Thoracic aorta (tissue), 2 donors: ENCODE measurements around the gene PDE4B. TPM values are rescaled to one million over a fixed set of nuclear protein-coding genes. Genes with fewer than 3 reads are reported as not detected.

Source experiments
- ATAC-seq: fragments of 150-250 bp; one replicate; pipeline ENCODE4 v1.8.0; 2017; ENCODE audit warnings: low read depth; ENCODE audit not compliant: insufficient number of reproducible peaks, low FRiP score
- DNase-seq: peaks from one replicate; pipeline ENCODE4 v3.0.0-alpha.2; 2020; ENCODE audit warnings: low spot score
- H3K27ac ChIP-seq, 2 donors: fragments of 200-600 bp; sonication (generic); 1 replicate in 1 of 2; 2 replicates in 1 of 2; pipeline ENCODE4 v1.5.1; 2016; ENCODE audit warnings: mild to moderate bottlenecking in 2 of 2, moderate library complexity in 2 of 2
- H3K27me3 ChIP-seq: fragments of 200-600 bp; sonication (generic); replicated peaks from 2 replicates; pipeline ENCODE4 v1.6.0; 2016; ENCODE audit warnings: mild to moderate bottlenecking; ENCODE audit not compliant: insufficient read depth
- H3K36me3 ChIP-seq: fragments of 200-600 bp; sonication (generic); one replicate; pipeline ENCODE4 v1.5.1; 2016
- H3K4me1 ChIP-seq, 2 donors: fragments of 200-600 bp; sonication (generic); 1 replicate in 1 of 2; 2 replicates in 1 of 2; pipeline versions ENCODE4 v1.5.1 to v1.6.0; 2016; ENCODE audit warnings: low read depth in 2 of 2, mild to moderate bottlenecking in 1 of 2; ENCODE audit not compliant: control insufficient read depth in 1 of 2
- H3K4me3 ChIP-seq: fragments of 200-600 bp; sonication (generic); 2 replicates; pipeline ENCODE4 v1.5.1; 2016; ENCODE audit warnings: mild to moderate bottlenecking
- H3K9me3 ChIP-seq: fragments of 200-600 bp; sonication (generic); 2 replicates; pipeline ENCODE4 v1.5.1; 2016
- CTCF ChIP-seq: fragments of 200-600 bp; sonication (generic); IDR thresholded peaks from one replicate; pipeline ENCODE4 v1.5.1; 2019; ENCODE audit warnings: antibody characterized with exemption
- total RNA-seq, 2 donors: library from RNA; depleted of rRNA; stranded (reverse); fragments of >200 nt; gene quantifications; one replicate each; pipeline versions ENCODE4 v1.1.0 to v1.2.3, GENCODE V29; 2016

Gene PDE4B
- total RNA-seq, 2 donors from 2014 or later: 29.0 to 42.4 TPM

DNA sequence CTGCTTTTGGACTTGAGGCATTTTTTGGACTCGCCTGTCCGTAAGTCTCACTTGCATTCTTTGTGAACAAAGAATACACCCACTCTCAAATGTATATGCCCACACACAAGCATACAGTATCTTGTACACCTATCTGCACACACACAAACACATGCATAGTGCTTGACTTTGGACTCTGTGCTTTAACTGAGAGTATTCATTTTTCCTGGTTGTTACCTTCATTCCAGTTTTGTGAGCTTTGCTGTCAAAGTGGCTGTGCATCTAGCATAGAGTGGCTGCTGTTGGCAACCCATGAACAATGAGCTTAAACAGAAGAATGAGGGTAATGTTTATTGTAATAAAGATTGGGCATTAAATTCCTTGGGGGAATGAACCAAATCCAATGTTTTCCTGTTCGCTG is 199.0 kb downstream of the PDE4B start:
- H3K27me3 ChIP-seq: no peaks in the 10 kb centered on the region
- ATAC-seq (no peak), DNase-seq (no peak)
- TF ChIP-seq CTCF: no peak
- no peaks in the 10 kb centered on the region for H3K9me3 ChIP-seq
- no peaks in the 10 kb centered on the region for H3K36me3 ChIP-seq
- H3K4me3 ChIP-seq: no peak overlapping the region
- no peak overlapping the region for H3K27ac ChIP-seq
- H3K4me1 ChIP-seq: no peaks in the 10 kb centered on the region

GRCh38 chr1:65992165-65992821 is 199.6 kb downstream of the PDE4B start:
- DNase-seq: no peak
- no peaks in the 10 kb centered on the region for H3K4me1 ChIP-seq
- no peaks in the 10 kb centered on the region for H3K27me3 ChIP-seq
- no peak for TF ChIP-seq CTCF
- no peak overlapping the region for H3K4me3 ChIP-seq
- no peaks in the 10 kb centered on the region for H3K36me3 ChIP-seq
- no peaks in the 10 kb centered on the region for H3K9me3 ChIP-seq
- no peak for ATAC-seq
- H3K27ac ChIP-seq: no peak overlapping the region

DNA sequence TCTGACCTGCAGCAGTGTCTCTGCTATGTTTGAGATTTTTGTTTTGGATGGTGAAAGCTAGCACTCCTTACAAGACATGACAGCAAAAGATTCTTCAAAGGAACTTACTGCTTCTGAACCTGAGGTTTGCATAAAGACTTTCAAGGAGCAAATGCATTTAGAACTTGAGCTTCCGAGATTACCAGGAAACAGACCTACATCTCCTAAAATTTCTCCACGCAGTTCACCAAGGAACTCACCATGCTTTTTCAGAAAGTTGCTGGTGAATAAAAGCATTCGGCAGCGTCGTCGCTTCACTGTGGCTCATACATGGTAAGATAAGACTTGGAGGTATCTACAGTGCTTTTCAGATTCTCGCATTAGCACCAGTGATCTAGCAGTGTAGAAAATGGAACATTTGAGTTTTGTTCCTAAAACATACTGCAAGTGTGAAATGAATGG is 200.2 kb downstream of the PDE4B start:
- Histone ChIP-seq H3K9me3 (no peaks in the 10 kb centered on the region), H3K27ac (no peak overlapping the region), H3K4me3 (no peak overlapping the region), H3K36me3 (no peaks in the 10 kb centered on the region), H3K4me1 (no peaks in the 10 kb centered on the region), H3K27me3 (no peaks in the 10 kb centered on the region)
- no peak for TF ChIP-seq CTCF
- DNase-seq (no peak), ATAC-seq (no peak)

DNA sequence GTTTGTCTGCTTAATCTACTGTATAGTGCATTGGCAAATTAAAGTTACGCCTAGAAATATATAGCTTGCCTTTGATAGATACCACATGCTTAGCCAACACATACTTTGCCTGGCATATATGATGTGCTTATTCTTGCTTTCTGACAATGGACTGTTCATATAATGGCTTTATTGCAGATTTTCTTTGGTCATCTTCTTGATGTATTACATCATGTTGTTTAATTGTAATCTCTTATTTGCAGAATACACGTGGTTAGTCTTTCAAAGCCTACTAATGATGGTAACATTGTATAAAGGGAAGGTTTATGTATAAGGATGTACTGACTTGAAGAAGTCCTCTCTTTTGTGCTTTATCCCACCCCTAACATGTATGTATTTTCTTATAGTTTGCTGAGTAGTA is 201.5 kb downstream of the PDE4B start:
- TF ChIP-seq CTCF: no peak
- H3K36me3 ChIP-seq: no peaks in the 10 kb centered on the region
- H3K27me3 ChIP-seq: no peaks in the 10 kb centered on the region
- no peak overlapping the region for H3K4me3 ChIP-seq
- DNase-seq: no peak
- no peaks in the 10 kb centered on the region for H3K9me3 ChIP-seq
- H3K27ac ChIP-seq: no peak overlapping the region
- ATAC-seq: no peak
- no peaks in the 10 kb centered on the region for H3K4me1 ChIP-seq

- no peaks in the 10 kb centered on the region for H3K36me3 ChIP-seq
- no peak overlapping the region for H3K4me3 ChIP-seq
- ATAC-seq (no peak), DNase-seq (no peak)
- no peaks in the 10 kb centered on the region for H3K9me3 ChIP-seq
- H3K4me1 ChIP-seq: no peaks in the 10 kb centered on the region
- TF ChIP-seq CTCF: no peak
- no peaks in the 10 kb centered on the region for H3K27me3 ChIP-seq
- no peak overlapping the region for H3K27ac ChIP-seq
Observed at GRCh38 chr1:65995336-65995735, 202.6 kb downstream of the PDE4B start.
